Left cardiac atrium (tissue), 4 donors: Measurements from ENCODE around the gene DLL1. TPM values are rescaled to one million over a fixed set of nuclear protein-coding genes. Genes with fewer than 3 reads are reported as not detected.

ENCODE experiments used
- ATAC-seq, 2 donors: fragments of 200-7000 bp; cut with Tn5 transposase; one replicate each; pipeline ENCODE4 v1.9.1; 2020; ENCODE audit warnings: mild to moderate bottlenecking in 2 of 2, moderate library complexity in 2 of 2
- DNase-seq: peaks from one replicate; pipeline ENCODE4 v3.0.0-alpha.2; 2020
- intact Hi-C, 2 donors: fragments of 100-400 bp; cut with DNase I; formaldehyde crosslinking; loops; one replicate each; pipeline versions ENCODE4 v1.14.1 to v1.15.1; 2022 to 2023
- total RNA-seq, 2 donors: library from RNA; stranded (reverse); fragmentation: NEBNext Ultra II Directional; extraction: Animal tissue kit (Norgen Biotek cat#: 25700); gene quantifications; one replicate each; pipeline ENCODE4 v1.2.1, GENCODE V29; 2021
- donor health status: DM: no; HTN: yes; CAD: no.
- donor health status: DM: no; HTN: yes; CAD: no; lungs with severe emphysema.
- donor health status: DM: yes; HTN: yes; CAD: no.
- donor health status: Dilated cardiomyopathy.

Gene DLL1
- total RNA-seq, 2 donors from 2014 or later: 19.0 to 26.8 TPM

- intact Hi-C loops: no loop called here
- ATAC-seq (no peak), DNase-seq (peak; percentile 24)
Observed at GRCh38 chr6:170258407-170258806, 32.5 kb downstream of the DLL1 start.

- intact Hi-C loops: no loop called here
- peak; percentile 5 for DNase-seq
- no peak for ATAC-seq
Observed at GRCh38 chr6:170257376-170257775, 33.5 kb downstream of the DLL1 start.

GRCh38 chr6:170256641-170257040 lies 34.2 kb downstream of the DLL1 start:
- ATAC-seq (no peak), DNase-seq (peak; percentile 12)
- intact Hi-C loops: no loop called here

GRCh38 chr6:170255426-170256125 lies 35.3 kb downstream of the DLL1 start:
- no peak for ATAC-seq
- intact Hi-C loops: no loop called here
- peak; percentile 7 for DNase-seq

- DNase-seq (peak; percentile 8), ATAC-seq (no peak)
- intact Hi-C loops: no loop called here
Observed at GRCh38 chr6:170254315-170255213, 36.3 kb downstream of the DLL1 start.

- DNase-seq: no peak
- intact Hi-C loops: no loop called here
- no peak for ATAC-seq
Observed at GRCh38 chr6:170253910-170254269, 37.0 kb downstream of the DLL1 start.

GRCh38 chr6:170253226-170253909 lies 37.5 kb downstream of the DLL1 start:
- DNase-seq (peak; percentile 11), ATAC-seq (no peak)
- intact Hi-C loops: no loop called here

GRCh38 chr6:170251776-170252571 lies 38.9 kb downstream of the DLL1 start:
- intact Hi-C loops: no loop called here
- DNase-seq (peak; percentile 12), ATAC-seq (no peak)

GRCh38 chr6:170250981-170251775 lies 39.7 kb downstream of the DLL1 start:
- DNase-seq (peak; percentile 8), ATAC-seq (no peak)
- intact Hi-C loops: no loop called here

- intact Hi-C loops: no loop called here
- DNase-seq: no peak
Observed at GRCh38 chr6:170250455-170250854, 40.4 kb downstream of the DLL1 start.

GRCh38 chr6:170249817-170250216 lies 41.1 kb downstream of the DLL1 start:
- peak; percentile 6 for DNase-seq
- intact Hi-C loops: no loop called here

More at GRCh38 chr6:170250455-170250854, 40.4 kb downstream of the DLL1 start:
- ATAC-seq: no peak

GRCh38 chr6:170248861-170249600 lies 41.8 kb downstream of the DLL1 start:
- ATAC-seq (no peak), DNase-seq (peak; percentile 22)
- intact Hi-C loops: no loop called here

More at GRCh38 chr6:170249817-170250216, 41.1 kb downstream of the DLL1 start:
- no peak for ATAC-seq

GRCh38 chr6:170248111-170248805 lies 42.6 kb downstream of the DLL1 start:
- peak; percentile 53 to 55 for ATAC-seq
- DNase-seq: peak; percentile 18
- intact Hi-C loops: no loop called here

GRCh38 chr6:170247178-170247701 lies 43.6 kb downstream of the DLL1 start:
- peak in 1 of 2 donors; percentile 14 for ATAC-seq
- DNase-seq: peak; percentile 20
- intact Hi-C loops: no loop called here

GRCh38 chr6:170245475-170245992 lies 45.3 kb downstream of the DLL1 start:
- peak; percentile 16 for DNase-seq
- intact Hi-C loops: no loop called here
- ATAC-seq: no peak

- DNase-seq: peak; percentile 11
- no peak for ATAC-seq
- intact Hi-C loops: no loop called here
Observed at GRCh38 chr6:170244721-170245474, 46.0 kb downstream of the DLL1 start.
